ENCODE data around the gene TM2D1.
"Not testable (repeated sequence)": the region's sequence is repeated elsewhere in the genome, so short reads cannot be mapped to it uniquely, and the experiment has no call there.

GRCh38 chr1:61718996-61719663 lies 5.8 kb downstream of the TM2D1 start:
- TF ChIP-seq CTCF (IDR thresholded peaks at IDR 0.05 in 2 of 3, conservative IDR thresholded peaks at IDR 0.05 in 1 of 3; ENCODE audit: insufficient read depth in 2 of 3, low read depth in 1 of 3, low read length in 3 of 3); ZBTB40 (IDR thresholded peaks at IDR 0.05); ZBTB40 (CRISPR knock-in tag; IDR thresholded peaks at IDR 0.05); UBTF (IDR thresholded peaks at IDR 0.05; ENCODE audit: borderline replicate concordance in 1 of 2, low read depth in 2 of 2, low read length in 2 of 2); NONO (IDR thresholded peaks at IDR 0.05; ENCODE audit: low read depth in 2 of 2, low read length in 1 of 2); DDX20 (tag; IDR thresholded peaks at IDR 0.05; ENCODE audit: low read depth); NFATC3 (IDR thresholded peaks at IDR 0.05); TBL1XR1 (IDR thresholded peaks at IDR 0.05; ENCODE audit: low read length in 2 of 2); SP1 (CRISPR knock-in tag; IDR thresholded peaks at IDR 0.05): not testable (repeated sequence)

Data from K562 (cell line).